HG03575 (cell line): ENCODE results near the gene E2F1.
A peak's percentile ranks its signal among the peaks of the same experiment; 100 is the strongest.

ENCODE experiments used
- ATAC-seq: cut with Tn5 transposase; IDR thresholded peaks from one replicate; pipeline ENCODE4 v1.9.1; 2021; ENCODE audit not compliant: unreplicated experiment, insufficient number of reproducible peaks, low FRiP score; ENCODE audit errors: extremely low read depth

Gene E2F1

DNA sequence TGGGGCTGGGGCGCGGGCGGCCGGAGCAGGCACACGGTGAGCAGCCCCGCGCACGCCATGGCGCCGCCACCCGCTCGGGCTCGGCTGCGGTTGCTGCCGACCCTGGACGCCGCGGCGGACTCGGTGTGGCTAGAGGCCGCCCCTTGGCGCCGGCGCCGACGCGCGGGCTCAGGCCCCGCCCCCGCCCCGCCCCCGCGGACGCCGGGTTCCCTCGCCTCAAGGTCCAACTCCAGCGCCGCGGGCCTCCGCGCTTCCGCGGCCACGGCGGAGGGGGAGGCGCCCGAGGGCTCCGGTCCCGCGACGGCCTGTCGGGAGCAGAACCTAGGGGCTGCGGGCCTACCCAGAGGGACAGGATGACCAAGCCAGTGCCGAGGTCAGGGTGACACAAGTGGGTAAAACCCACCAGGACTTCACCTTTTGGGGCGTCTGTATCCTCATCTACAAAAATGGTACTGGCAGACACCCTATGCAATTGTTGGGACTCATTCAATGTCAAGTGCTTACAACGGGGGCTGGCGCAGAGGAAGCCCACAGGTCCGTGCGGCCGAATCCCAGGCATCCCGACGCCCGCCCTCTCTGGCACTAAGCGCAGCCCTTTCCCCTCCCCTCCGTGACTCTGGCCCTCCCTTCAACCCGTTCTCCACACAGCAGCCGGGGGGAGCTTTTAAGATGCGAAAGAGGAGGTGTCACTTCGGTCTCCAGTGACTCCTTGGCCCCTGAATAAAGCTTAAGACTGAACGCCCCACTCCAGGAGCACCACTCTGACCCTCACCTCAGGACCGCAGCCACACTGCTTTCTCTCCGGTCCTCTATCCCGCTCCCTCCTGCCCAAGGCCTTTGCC, 11.7 kb downstream of the E2F1 start, which contains the start of gene NECAB3:
Gene NECAB3, minus strand, starts transcription at position 135 of the 842 bp plus-strand sequence. Its CDS starts 76 bp downstream, at position 59.
- no peak for ATAC-seq

DNA sequence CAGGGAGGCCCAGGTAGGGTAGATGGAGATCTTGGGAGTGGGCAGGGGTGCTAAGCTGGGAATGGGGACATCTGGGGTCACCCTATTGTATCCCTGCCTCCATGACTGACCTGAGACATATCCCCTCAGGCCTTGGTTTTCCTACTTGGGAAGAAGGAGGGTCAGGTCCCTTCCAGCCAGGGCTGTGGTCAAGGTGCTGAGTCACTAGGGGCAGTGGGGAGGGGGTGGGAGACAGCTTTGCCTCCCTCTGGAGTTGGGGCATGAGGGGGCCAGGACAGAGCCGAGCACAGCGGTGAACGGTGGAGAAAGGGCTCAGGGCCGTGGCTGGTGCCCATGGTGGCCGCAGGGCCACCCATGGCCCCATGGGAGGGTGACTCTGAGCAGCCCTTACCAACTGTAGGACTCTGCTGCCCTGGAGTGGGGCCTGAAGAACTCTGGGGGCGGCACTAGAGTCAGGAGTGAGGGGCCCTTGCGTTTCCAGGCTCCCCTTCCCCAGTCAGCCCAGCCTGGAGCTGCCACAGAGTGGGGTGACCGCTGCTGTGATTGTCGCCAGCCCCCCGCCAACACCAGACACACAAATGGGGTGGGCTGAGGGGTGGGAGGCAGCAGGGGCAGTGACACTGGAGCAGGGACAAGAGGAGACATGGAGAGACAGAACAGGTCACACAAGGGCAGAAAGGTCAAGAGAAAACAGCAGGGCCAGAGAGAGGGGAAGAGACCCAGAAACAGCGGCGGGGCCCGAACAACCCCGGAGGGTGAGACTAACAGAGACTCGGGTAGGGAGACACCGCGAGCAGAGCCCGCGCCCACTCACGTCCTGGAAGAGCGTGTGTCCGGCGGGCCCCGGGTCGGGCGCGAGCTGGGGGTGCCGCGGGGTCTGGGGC, 12.5 kb downstream of the E2F1 start:
- ATAC-seq = no peak

DNA sequence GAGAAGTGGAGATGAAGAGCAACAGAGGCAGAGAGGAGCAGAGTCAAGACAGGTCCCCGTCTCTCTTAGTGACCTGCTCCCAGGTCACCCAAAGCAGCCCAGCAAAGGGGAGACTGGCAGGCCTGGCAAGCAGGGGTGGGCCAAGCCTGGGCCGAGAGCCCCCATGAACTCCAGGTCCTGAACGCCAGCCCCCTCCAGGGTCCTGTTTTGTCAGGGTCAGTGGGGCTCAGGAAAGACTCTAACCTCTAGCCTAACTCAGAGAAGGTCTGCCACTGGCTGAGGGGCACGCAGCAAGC, 13.1 kb downstream of the E2F1 start:
- no peak for ATAC-seq

DNA sequence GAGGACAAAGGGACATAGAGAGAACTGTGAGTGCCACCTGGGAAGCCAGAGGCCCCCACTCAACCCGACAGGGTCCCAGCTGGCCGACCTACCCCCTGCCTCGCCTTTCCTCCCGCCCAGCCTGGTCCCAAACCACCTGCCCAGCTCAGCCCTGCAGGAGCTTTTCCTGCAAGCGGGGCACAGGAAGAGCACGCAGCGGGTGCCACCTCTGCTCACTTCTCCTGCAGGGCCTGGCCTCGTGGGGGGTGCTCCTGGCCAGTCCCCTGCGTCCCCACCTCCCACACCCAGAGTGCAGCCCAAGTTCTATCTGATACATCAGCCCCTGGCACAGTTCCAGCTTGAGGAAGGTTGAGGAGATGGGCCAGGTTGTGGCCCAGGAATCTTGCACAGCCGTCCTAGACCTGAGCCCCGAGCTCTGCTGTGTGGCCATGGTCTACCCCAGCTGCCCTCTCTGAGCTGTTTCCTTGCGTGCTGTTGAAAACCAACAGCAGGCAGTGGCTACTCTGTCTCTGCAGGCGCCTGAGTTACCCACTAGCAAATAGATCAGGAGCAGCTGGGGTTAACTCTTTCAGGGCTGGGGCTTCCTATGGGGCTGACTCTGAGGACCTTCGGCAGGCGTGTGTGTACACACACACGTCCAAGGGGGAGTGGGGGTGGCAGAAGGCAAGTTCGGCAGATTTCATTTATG, 13.6 kb downstream of the E2F1 start:
- no peak for ATAC-seq

DNA sequence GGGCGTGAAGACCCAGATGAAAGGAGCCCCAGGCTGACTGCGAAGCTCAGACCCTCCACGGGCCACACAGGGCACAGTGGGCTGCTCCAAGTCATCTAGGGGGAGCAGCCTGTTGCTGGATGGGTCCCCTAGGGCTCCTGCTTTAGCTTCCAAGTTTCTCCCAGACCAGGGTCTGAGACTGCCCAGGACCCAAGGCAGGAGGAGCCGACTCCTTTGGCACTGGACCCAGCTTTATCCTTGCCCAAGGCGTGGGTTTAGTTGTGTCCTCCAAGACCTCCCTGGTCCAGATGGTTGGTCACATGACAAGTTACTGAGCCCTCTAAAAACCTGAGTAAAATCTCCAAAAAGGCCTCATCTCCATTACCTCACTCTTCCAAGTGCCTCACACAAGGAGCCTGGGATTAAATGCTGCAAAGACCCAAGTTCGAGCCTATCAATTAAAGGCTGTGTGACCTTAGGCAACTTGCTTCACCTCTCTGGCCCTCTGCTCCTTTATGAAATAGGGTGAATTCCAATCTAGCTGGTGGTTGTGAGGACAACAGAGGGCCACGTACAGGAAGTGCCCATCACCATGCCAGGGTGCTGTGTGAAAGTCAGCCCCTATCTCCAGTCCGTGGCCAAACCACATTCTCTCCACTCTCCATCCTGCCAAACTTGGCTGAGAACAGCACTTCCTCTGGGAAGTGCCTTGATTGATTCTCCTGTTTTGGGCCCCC, 14.5 kb downstream of the E2F1 start:
- ATAC-seq = no peak

DNA sequence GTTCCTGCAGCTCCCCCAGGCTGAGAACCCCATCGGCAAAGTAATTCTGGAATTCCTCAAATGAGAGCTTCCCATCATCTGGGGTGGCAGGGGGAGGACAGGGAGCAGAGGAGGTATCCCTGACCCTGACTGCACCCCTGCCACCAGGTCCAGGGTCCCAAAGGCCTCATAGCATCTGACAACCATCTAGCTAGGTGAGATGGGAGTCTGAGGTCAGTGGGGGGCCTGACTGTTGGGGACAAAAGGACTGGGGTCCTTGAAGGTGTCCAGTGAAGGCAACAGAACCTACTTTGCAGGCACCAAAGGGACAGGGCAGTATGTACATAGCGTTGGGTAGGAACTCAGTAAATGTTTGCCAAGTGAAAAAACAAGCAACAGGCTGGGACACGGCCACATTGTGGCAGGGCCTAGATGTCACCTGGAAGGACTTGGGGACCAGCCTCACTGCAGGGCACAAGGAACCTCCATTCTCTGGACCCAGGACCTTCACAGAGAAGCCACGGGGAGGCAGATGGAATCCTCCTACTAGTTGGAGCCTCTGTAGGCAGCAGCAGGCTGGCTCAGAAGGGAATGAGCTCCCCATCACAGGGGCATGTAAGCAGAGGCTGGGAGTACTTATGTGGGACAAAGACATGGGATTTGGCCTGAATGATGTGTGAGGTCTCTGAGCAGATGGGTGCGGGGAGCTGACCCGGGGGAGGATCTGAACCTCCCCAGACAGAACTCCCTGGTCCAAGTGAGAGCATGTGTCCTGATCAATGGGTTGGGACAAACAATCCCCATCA, 15.3 kb downstream of the E2F1 start:
- ATAC-seq = no peak

GRCh38 chr20:33669873-33670640, 16.1 kb downstream of the E2F1 start:
- no peak for ATAC-seq

DNA sequence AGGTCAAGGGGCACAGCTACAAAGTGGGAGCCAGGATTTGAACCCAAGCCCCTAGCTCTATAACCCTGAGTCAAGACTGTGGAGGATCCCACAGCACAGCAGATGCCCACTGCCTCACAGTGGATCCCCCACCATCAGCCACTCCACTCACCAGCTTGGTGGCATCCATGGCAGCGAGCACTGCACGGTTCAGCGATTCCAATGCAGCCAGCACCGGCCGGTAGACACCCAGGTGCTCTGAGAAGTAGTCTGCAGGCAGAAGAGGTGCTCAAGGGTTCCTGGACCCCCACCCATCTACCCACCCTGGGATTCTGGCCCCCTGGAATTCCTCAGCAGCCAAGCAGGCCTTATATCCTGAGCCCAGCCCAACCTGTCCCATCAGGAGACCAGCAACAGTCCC, 17.0 kb downstream of the E2F1 start:
- no peak for ATAC-seq

DNA sequence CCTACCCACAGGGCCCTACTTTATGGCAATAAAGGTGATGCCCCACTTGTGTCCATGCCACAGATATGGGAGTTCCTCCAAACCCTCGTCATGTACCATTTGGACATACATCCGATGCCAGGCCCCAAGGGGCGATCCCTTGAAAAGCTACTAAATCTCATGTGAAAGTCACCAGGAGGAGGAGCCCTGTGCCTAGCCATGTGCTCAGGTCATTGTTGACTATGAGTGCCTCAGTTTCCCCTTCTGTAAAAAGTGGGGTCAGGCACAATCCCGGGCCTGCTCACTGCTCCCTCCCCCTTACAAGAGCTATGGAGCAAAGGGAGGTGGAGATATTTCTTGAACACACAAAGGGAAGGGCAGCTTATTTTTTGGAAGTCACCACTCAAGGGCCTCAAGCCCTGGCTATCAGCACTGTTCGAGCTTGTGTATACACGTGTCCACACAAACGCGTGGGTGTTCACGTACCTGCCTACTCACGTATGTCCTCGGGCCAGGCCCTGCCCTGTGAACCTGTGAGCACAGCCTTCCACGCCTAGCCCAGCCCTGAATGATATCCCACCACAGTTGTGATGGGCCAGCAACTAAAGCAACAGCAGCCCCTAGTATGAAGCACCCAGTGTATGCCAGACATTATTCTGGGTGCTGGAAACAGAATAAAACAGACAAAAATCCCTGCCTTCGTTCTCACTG, 17.6 kb downstream of the E2F1 start:
- no peak for ATAC-seq

GRCh38 chr20:33667676-33668465, 18.3 kb downstream of the E2F1 start:
- no peak for ATAC-seq

DNA sequence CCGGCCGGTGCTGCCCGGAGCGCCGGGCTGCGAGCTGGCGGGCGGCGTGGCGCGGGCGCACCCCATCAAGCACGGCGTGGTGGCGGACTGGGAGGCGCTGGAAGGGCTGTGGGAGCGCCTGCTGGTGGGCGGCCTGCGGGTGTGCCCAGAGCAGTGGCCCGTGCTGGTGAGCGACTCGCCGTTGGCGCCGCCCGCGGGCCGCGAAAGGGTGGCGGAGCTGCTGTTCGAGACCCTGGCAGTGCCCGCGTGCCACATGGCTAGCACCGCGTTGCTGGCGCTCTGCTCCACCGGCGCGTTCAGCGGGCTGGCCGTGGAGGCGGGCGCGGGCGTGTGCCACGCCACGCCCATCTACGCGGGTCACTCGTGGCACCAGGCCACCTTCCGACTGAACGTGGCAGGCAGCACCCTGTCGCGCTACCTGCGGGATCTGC, 18.9 kb downstream of the E2F1 start:
- no peak for ATAC-seq

DNA sequence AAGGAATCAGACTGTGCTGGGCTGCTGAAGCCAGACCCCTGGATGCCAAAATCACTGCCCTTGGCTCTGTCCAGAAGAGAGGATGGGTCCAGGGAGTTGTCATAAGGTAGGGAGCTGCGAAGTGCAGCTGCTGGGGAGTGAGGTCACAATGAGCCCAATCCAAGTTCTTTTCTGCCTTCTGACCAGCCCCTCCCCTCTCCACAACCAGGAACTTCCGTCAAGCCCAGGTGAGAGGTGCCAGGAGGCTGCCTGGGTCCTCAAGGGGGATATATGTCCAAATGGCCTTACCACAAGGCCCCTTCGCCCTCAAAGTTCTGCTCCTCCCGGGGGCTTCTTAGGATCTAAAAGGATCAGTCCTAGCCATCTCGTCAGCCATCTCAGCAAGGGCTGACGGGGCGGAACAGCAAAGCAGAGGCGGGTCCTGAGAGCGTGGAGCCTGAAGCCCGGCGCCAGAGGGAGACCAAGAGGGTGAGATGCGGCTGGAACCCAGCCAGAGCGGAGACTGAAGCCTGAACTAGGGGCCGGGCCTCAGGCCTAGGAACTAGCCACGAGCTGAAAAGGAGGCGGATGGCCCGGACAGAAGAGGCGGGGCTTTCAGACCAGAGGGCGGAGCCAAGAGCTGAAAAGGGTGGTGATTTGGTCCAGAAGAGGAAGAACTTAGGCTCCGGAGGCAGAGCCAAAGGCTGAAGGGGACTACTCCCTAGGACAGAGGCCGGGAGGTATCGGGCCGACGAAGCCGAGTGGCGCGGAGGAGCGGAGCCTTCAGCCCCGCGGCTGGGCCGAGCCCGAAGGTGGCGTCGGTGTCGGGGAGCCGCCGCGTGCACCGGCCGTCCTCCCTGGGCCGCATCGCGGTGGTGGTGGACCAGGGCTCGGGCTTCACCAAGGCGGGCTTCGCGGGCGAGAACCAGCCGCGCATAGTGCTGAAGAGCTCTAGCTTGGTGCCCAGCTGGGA, 19.6 kb downstream of the E2F1 start, which contains the start of gene ACTL10:
Gene ACTL10, plus strand, starts transcription at position 651 of the 952 bp plus-strand sequence. CDS start 555 bp downstream, outside the sequence.
- ATAC-seq = peak; percentile 43

GRCh38 chr20:33664762-33665144, 21.4 kb downstream of the E2F1 start:
- ATAC-seq = no peak

DNA sequence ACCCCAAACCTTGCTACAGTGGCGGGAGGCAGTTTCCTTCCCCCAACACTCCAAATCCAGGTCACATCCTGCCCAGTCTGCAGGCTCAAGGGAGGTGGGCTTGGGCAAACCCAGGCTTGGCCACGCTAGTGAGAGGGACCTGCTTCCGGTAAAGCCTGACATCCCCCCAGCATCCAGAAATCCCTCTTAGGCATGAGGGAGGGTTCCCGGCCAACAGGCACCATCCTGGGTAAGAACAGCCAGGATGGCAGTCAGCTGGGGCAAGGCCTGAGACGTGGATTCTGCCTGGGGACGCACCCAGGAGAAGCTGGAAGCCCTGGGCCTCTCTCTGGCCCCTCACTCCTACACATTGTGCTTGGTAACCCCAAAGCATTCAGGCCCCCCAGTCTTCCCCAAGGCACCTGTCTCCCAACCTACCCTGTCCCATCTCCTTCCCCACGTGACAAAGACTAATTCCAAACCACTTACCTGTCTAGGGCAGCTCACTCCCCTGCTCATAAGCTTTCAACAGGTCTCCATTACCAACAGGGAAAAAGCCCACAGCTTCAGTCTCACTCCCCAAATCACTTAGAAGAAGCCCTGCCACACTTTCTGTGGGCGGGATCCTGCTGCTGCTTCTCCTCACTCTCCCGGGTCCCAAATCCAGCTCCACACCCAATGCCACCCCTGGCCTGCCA, 22.0 kb downstream of the E2F1 start:
- no peak for ATAC-seq
